ENCODE results near the gene ACTN1. TPM values are rescaled to one million over a fixed set of nuclear protein-coding genes. Genes with fewer than 3 reads are reported as not detected.
"Not testable (repeated sequence)": the region's sequence is repeated elsewhere in the genome, so short reads cannot be mapped to it uniquely, and the experiment has no call there.

The ACTN1 gene
- total RNA-seq, 1 donor from 2014 or later = 209 TPM

DNA sequence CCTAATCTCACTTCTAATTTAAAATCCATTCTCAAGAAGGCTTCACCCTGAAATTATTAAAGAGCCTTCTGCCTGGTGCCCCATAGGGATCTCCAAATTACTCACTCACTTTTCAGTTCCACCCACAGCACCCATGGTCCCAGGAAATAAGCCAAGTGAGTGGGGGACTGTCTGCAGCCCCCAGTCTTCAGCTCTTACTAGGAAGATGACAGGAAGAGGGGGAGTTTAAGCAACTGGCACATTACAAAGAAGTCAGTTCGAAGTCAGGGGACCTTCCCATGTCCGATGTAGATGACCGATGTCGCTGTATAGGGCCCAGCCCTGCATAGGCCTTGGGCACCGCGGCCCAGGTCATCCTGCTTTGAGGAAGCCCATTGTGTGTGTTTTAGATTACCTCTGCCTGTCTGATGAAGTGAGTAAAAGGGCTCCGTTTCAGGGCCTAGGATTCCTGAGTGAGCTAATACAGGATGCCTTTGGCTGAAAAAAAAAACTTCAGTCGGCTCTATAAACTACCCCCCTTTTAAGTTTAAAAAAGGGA lies 1.9 kb downstream of the ACTN1 start:
- H3K4me1 ChIP-seq = peaks cover 53% of the 10 kb centered on the region
- H3K4me3 ChIP-seq = peak overlapping the region; percentile 75 to 86
- H3K27me3 ChIP-seq = no peaks in the 10 kb centered on the region
- H3K27ac ChIP-seq = peak overlapping the region; percentile 96
- H3K36me3 ChIP-seq = no peaks in the 10 kb centered on the region
- H3K9me3 ChIP-seq = no peaks in the 10 kb centered on the region
- DNase-seq (ENCODE audit: extremely low spot score in 2 of 2) = no peak
- TF ChIP-seq POLR2A (IDR thresholded peaks at IDR 0.05) = no peak
- no peak for TF ChIP-seq POLR2AphosphoS5 (IDR thresholded peaks at IDR 0.05; ENCODE audit: insufficient read depth in 1 of 2, low read depth in 1 of 2)
- TF ChIP-seq, protein P1, sequence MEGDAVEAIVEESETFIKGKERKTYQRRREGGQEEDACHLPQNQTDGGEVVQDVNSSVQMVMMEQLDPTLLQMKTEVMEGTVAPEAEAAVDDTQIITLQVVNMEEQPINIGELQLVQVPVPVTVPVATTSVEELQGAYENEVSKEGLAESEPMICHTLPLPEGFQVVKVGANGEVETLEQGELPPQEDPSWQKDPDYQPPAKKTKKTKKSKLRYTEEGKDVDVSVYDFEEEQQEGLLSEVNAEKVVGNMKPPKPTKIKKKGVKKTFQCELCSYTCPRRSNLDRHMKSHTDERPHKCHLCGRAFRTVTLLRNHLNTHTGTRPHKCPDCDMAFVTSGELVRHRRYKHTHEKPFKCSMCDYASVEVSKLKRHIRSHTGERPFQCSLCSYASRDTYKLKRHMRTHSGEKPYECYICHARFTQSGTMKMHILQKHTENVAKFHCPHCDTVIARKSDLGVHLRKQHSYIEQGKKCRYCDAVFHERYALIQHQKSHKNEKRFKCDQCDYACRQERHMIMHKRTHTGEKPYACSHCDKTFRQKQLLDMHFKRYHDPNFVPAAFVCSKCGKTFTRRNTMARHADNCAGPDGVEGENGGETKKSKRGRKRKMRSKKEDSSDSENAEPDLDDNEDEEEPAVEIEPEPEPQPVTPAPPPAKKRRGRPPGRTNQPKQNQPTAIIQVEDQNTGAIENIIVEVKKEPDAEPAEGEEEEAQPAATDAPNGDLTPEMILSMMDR (IDR thresholded peaks at IDR 0.05) = no peak
- intact Hi-C loops (cut with DNase I) = loop anchor here (5.0 to 10.0 kb wide), 4 partner anchors 40 to 110 kb away; no protein-coding TSS in a partner anchor

DNA sequence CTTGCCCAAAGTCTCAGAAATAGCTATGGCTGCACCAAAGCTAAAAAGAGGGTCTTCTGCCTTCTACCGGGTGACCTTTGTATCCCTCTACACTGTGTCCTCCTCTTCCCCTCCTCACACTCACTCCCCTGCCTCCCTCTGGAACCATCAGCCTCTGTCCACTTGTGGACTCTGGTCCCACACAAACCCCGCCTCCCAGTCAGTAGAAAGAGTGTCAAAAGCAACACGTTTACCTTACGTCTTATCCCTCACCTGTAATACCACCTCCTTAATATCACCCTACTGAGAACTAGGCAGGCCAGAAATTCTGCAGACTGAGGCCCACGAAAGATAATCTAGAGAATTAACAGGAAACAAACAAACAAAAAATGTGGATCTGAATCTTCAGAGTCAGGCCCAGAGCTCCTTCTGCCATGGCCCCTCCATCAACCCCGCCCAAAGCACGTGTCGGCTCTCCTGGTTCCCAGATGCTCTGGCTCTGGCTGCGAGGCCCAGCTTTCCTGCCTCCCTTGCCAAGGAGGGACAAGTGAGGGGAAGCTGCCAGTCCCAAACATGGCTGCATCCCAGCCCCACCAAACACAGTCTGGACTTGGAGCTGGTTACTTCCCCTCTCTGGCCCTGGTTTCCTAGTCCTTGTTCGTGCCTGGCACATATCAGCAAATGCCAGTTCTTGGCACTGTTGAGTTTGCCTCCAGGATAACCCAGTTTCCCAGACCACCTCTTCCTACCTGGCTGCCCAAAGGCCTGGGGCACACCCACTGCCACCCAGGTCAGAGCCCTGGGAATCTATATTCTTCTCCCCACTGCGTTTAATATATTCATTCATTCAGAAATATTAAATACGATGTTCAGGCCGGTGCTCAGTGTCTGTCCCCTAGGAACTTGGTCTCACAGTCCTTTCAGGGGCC lies 2.7 kb downstream of the ACTN1 start:
- peaks cover 58% of the 10 kb centered on the region for H3K4me1 ChIP-seq
- peak overlapping the region; percentile 75 to 86 for H3K4me3 ChIP-seq
- H3K9me3 ChIP-seq = no peaks in the 10 kb centered on the region
- intact Hi-C loops (cut with DNase I) = loop anchor here (5.0 to 10.0 kb wide), 4 partner anchors 39 to 111 kb away; no protein-coding TSS in a partner anchor
- no peaks in the 10 kb centered on the region for H3K36me3 ChIP-seq
- no peaks in the 10 kb centered on the region for H3K27me3 ChIP-seq
- DNase-seq (ENCODE audit: extremely low spot score in 2 of 2) = no peak
- H3K27ac ChIP-seq = peak overlapping the region; percentile 96
- TF ChIP-seq POLR2A (IDR thresholded peaks at IDR 0.05) = no peak
- peak in 1 of 2 donors; percentile 32 for TF ChIP-seq POLR2AphosphoS5 (IDR thresholded peaks at IDR 0.05; ENCODE audit: insufficient read depth in 1 of 2, low read depth in 1 of 2)

DNA sequence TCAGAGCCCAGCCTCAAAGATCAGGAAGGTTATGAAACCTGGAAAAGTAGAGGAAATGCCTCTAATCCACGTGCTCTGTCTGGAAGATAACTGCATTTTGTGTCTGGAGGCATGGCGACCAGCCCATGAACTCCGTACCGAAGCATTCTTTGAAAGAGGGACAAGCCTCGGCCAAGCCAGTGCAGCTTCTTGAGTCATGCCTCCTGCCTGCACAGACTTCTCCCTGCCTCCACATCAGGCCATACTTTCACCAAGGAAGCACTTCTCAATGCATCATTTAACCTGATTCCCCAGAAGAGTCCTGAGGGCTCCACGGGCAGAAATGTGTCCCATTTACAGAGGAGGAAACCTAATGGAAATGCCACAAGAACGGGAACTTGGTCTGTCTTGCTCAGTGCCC lies 3.4 kb downstream of the ACTN1 start:
- intact Hi-C loops (cut with DNase I) = loop anchor here (5.0 to 10.0 kb wide), 4 partner anchors 38 to 112 kb away; no protein-coding TSS in a partner anchor
- peaks cover 58% of the 10 kb centered on the region for H3K4me1 ChIP-seq
- H3K9me3 ChIP-seq = no peaks in the 10 kb centered on the region
- no peaks in the 10 kb centered on the region for H3K36me3 ChIP-seq
- peak overlapping the region; percentile 96 for H3K27ac ChIP-seq
- no peak for DNase-seq (ENCODE audit: extremely low spot score in 2 of 2)
- H3K4me3 ChIP-seq = peak overlapping the region; percentile 0 to 75
- no peak for TF ChIP-seq POLR2AphosphoS5 (IDR thresholded peaks at IDR 0.05; ENCODE audit: insufficient read depth in 1 of 2, low read depth in 1 of 2)
- TF ChIP-seq, protein P1 (IDR thresholded peaks at IDR 0.05) = no peak
- no peak for TF ChIP-seq POLR2A (IDR thresholded peaks at IDR 0.05)
- H3K27me3 ChIP-seq = no peaks in the 10 kb centered on the region

DNA sequence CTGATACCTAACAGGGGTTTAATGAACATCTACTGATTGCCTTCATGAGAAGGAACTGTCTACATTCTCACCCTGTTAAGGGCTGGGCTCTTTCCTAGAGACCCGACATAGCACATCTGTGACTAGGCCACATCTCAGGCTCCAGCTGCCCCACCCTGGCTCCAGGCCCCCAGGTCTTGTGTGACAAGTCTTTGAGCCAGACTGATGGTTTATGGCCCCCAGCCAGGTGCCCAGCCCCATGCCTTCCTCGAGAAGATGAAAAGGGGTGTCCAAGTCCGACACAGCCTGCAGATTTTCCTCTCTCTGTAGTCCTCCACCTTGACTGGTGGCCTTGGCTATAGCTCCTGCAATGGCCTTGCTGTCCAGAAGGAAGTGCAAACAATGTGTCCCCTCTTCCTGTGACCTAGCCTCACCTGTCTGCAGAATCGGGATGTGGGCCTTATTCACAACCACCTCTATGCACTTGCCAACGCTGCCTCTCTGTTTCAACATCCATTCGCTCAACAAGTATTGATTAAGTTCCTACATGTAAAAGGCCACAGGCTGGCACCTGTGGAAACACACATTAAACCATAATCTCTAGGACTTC lies 4.2 kb downstream of the ACTN1 start:
- peaks cover 59% of the 10 kb centered on the region for H3K4me1 ChIP-seq
- H3K36me3 ChIP-seq = no peaks in the 10 kb centered on the region
- no peak overlapping the region for H3K4me3 ChIP-seq
- DNase-seq (ENCODE audit: extremely low spot score in 2 of 2) = no peak
- H3K9me3 ChIP-seq = no peaks in the 10 kb centered on the region
- TF ChIP-seq, protein P1 (IDR thresholded peaks at IDR 0.05) = no peak
- TF ChIP-seq POLR2A (IDR thresholded peaks at IDR 0.05) (no peak), POLR2AphosphoS5 (IDR thresholded peaks at IDR 0.05; ENCODE audit: insufficient read depth in 1 of 2, low read depth in 1 of 2) (no peak)
- peak overlapping the region; percentile 96 for H3K27ac ChIP-seq
- intact Hi-C loops (cut with DNase I) = loop anchor here (5.0 to 10.0 kb wide), 4 partner anchors 38 to 112 kb away; no protein-coding TSS in a partner anchor
- no peaks in the 10 kb centered on the region for H3K27me3 ChIP-seq

DNA sequence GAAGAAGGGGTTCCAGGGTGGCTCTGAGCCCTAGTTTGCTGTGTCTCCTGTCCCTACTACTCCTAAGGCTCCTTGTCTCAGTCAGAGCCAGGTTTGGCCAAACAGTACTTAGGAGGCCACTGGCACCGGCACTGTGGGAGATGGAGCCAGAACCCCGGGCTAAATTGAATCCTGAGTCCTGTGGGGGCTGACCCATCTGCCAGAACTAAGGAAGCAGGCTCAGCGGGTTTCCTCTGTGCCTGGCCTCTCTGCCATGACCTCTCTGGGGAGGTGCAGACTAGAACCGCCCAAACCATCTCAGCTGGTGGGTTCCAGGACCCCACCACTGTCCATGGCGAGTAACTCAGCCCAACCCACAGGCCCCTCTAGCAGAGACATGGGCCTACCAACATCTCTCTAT lies 5.5 kb downstream of the ACTN1 start:
- Histone ChIP-seq H3K9me3 (no peaks in the 10 kb centered on the region), H3K4me1 (peaks cover 70% of the 10 kb centered on the region), H3K36me3 (no peaks in the 10 kb centered on the region), H3K27me3 (no peaks in the 10 kb centered on the region), H3K27ac (no peak overlapping the region), H3K4me3 (no peak overlapping the region)
- intact Hi-C loops (cut with DNase I) = loop anchor here (10.0 kb wide), 1 partner anchor 59 kb away; no protein-coding TSS in a partner anchor
- TF ChIP-seq POLR2AphosphoS5 (IDR thresholded peaks at IDR 0.05; ENCODE audit: insufficient read depth in 1 of 2, low read depth in 1 of 2) (no peak), POLR2A (IDR thresholded peaks at IDR 0.05) (no peak)
- TF ChIP-seq, protein P1 (IDR thresholded peaks at IDR 0.05) = no peak
- no peak for DNase-seq (ENCODE audit: extremely low spot score in 2 of 2)

DNA sequence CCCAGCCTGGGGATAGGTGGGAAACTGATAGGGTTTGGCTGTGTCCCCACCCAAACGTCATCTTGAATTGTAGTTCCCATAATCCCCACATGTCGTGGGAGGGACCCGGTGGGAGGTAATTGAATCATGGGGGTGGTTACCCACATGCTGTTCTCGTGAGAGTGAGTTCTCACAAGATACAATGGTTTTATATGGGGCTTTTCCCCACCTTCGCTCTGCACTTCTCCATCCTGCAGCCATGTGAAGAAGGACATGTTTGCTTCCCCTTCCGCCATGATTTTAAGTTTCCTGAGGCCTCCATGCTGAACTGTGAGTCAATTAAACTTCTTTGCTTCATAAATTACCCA lies 5.9 kb downstream of the ACTN1 start:
- not testable (repeated sequence) for H3K4me3 ChIP-seq; H3K9me3 ChIP-seq; H3K27ac ChIP-seq; H3K27me3 ChIP-seq; H3K36me3 ChIP-seq; DNase-seq (ENCODE audit: extremely low spot score in 2 of 2)
- H3K4me1 ChIP-seq = peaks cover 74% of the 10 kb centered on the region
- intact Hi-C loops (cut with DNase I) = loop anchor here (10.0 kb wide), 1 partner anchor 58 kb away; no protein-coding TSS in a partner anchor
